Effector CD4-positive, alpha-beta T cell (primary cell): ENCODE results near the gene HEBP1.
A peak's percentile ranks its signal among the peaks of the same experiment; 100 is the strongest.
"Not testable (repeated sequence)": the region's sequence is repeated elsewhere in the genome, so short reads cannot be mapped to it uniquely, and the experiment has no call there.

Experiments used
- DNase-seq: peaks from one replicate; pipeline ENCODE4 v3.0.0-alpha.2; 2020
- total RNA-seq: gene quantifications from one replicate; lab custom pipeline; 2026; lab: John Stamatoyannopoulos, UW

The HEBP1 gene
- total RNA-seq = 1.1 reads per million

GRCh38 chr12:12999959-13000615 is at the start of gene HEBP1:
Gene HEBP1, minus strand, starts transcription at chr12:13000265. Its CDS starts 151 bp downstream, at chr12:13000114.
- peak; percentile 95 for DNase-seq

GRCh38 chr12:13049816-13050215 is 49.8 kb upstream of the HEBP1 start:
- no peak for DNase-seq

- DNase-seq = no peak
These were observed 46.9 kb upstream of the HEBP1 start for GRCh38 chr12:13046964-13047363.

- DNase-seq = no peak
These were observed 45.8 kb upstream of the HEBP1 start for GRCh38 chr12:13045816-13046215.

- DNase-seq = no peak
These were observed 44.8 kb upstream of the HEBP1 start for GRCh38 chr12:13044906-13045299.

- peak; percentile 58 for DNase-seq
These were observed 44.2 kb upstream of the HEBP1 start, which contains the start of gene FAM234B for GRCh38 chr12:13044002-13044905. Gene FAM234B, plus strand, starts transcription at chr12:13044381. Its CDS starts 23 bp downstream, at chr12:13044404.

- DNase-seq = no peak
These were observed 42.7 kb upstream of the HEBP1 start for GRCh38 chr12:13042666-13043230.

GRCh38 chr12:13041224-13041623 is 41.2 kb upstream of the HEBP1 start:
- DNase-seq = no peak

GRCh38 chr12:13039328-13039956 is 39.4 kb upstream of the HEBP1 start:
- no peak for DNase-seq

GRCh38 chr12:13038491-13039161 is 38.6 kb upstream of the HEBP1 start:
- no peak for DNase-seq

- no peak for DNase-seq
These were observed 36.8 kb upstream of the HEBP1 start for GRCh38 chr12:13036881-13037280.

- DNase-seq = not testable (repeated sequence)
These were observed 35.3 kb upstream of the HEBP1 start for GRCh38 chr12:13035335-13035734.

GRCh38 chr12:13033476-13033875 is 33.4 kb upstream of the HEBP1 start:
- no peak for DNase-seq

GRCh38 chr12:13032164-13032563 is 32.1 kb upstream of the HEBP1 start:
- DNase-seq = no peak

GRCh38 chr12:13030541-13031291 is 30.7 kb upstream of the HEBP1 start:
- DNase-seq = no peak

GRCh38 chr12:13028825-13029570 is 28.9 kb upstream of the HEBP1 start:
- DNase-seq = no peak

GRCh38 chr12:13027508-13027907 is 27.4 kb upstream of the HEBP1 start:
- DNase-seq = no peak

- no peak for DNase-seq
These were observed 27.0 kb upstream of the HEBP1 start for GRCh38 chr12:13027032-13027431.

GRCh38 chr12:13026286-13026685 is 26.2 kb upstream of the HEBP1 start:
- no peak for DNase-seq

- DNase-seq = no peak
These were observed 24.5 kb upstream of the HEBP1 start for GRCh38 chr12:13024531-13024916.
